SK-N-SH (cell line): Measurements from ENCODE around the gene SCARB1. TPM values are rescaled to one million over a fixed set of nuclear protein-coding genes. Genes with fewer than 3 reads are reported as not detected.

Experiments used
- CTCF ChIA-PET: fragments of 300-600, 350-600 bp; formaldehyde crosslinking; extraction: SDS; loops from one replicate; lab custom pipeline; 2021; lab: Yijun Ruan, JAX
- POLR2A ChIA-PET: fragments of 350-600 bp; sonication (Branson Sonifier 250); formaldehyde crosslinking; extraction: SDS; loops from one replicate; lab custom pipeline; 2020; ENCODE audit warnings: antibody characterized with exemption, inconsistent platforms; lab: Yijun Ruan, JAX
- DNase-seq: peaks from one replicate; pipeline ENCODE4 v3.0.0; 2012
- H2AFZ ChIP-seq: fragments of 200-600 bp; sonication (generic); 2 replicates; pipeline ENCODE4 v1.8.1; 2016; ENCODE audit warnings: antibody characterized with exemption, mild to moderate bottlenecking, low read depth
- H3F3A ChIP-seq: fragments of 200-600 bp; sonication (generic); replicated peaks from 2 replicates; pipeline ENCODE3; 2016; ENCODE audit warnings: antibody characterized with exemption, mild to moderate bottlenecking; ENCODE audit not compliant: insufficient read depth
- H3K27ac ChIP-seq, 2 experiments: fragments of 200-500 bp in 1 of 2; fragments of 200-600 bp in 1 of 2; sonication (Bioruptor generic) in 1 of 2; sonication (generic), shearing (Covaris generic) in 1 of 2; 2 replicates each; pipeline versions ENCODE4 v1.5.1 to v1.6.1; 2014 to 2016; ENCODE audit warnings: low read depth in 2 of 2, inconsistent platforms in 1 of 2, low read length in 1 of 2, mild to moderate bottlenecking in 1 of 2, mixed read lengths in 1 of 2
- H3K27me3 ChIP-seq: fragments of 200-600 bp; sonication (generic), shearing (Covaris generic); 2 replicates; pipeline ENCODE4 v1.6.1; 2016; ENCODE audit warnings: mixed run types; ENCODE audit not compliant: insufficient read depth
- H3K36me3 ChIP-seq, 2 experiments: fragments of 200-500 bp in 1 of 2; fragments of 200-600 bp in 1 of 2; sonication (Bioruptor generic) in 1 of 2; sonication (generic) in 1 of 2; replicated peaks in 1 of 2; 2 replicates each; pipeline versions ENCODE3 to v1.5.1; 2014 to 2016; ENCODE audit warnings: low read length in 1 of 2, mild to moderate bottlenecking in 1 of 2; ENCODE audit not compliant: insufficient read depth in 2 of 2, control insufficient read depth in 1 of 2
- H3K4me1 ChIP-seq, 2 experiments: fragments of 200-500 bp in 1 of 2; fragments of 200-600 bp in 1 of 2; sonication (Bioruptor generic) in 1 of 2; sonication (generic), shearing (Covaris generic) in 1 of 2; 2 replicates each; pipeline versions ENCODE4 v1.5.1 to v1.6.1; 2014 to 2016; ENCODE audit warnings: low read depth in 1 of 2, low read length in 1 of 2, mixed run types in 1 of 2; ENCODE audit not compliant: insufficient read depth in 2 of 2, control insufficient read depth in 1 of 2
- H3K4me2 ChIP-seq: fragments of 200-600 bp; sonication (generic), shearing (Covaris generic); 2 replicates; pipeline ENCODE4 v1.6.1; 2017; ENCODE audit warnings: mixed run types
- H3K4me3 ChIP-seq, 2 experiments: fragments of 200-500 bp in 1 of 2; fragments of 200-600 bp in 1 of 2; sonication (Bioruptor generic) in 1 of 2; sonication (generic), shearing (Covaris generic) in 1 of 2; 2 replicates each; pipeline versions ENCODE4 v1.5.1 to v1.8.1; 2014 to 2016; ENCODE audit warnings: low read depth in 2 of 2, inconsistent platforms in 1 of 2, low read length in 1 of 2, mild to moderate bottlenecking in 1 of 2, mixed read lengths in 1 of 2, moderate library complexity in 1 of 2
- H3K79me2 ChIP-seq: fragments of 200-600 bp; sonication (generic); 2 replicates; pipeline ENCODE4 v1.8.1; 2017; ENCODE audit warnings: mild to moderate bottlenecking; ENCODE audit not compliant: insufficient read depth
- H3K9ac ChIP-seq: fragments of 200-600 bp; sonication (generic); 2 replicates; pipeline ENCODE4 v1.6.1; 2017; ENCODE audit warnings: mixed run types
- H3K9me2 ChIP-seq: fragments of 200-600 bp; sonication (generic); 2 replicates; pipeline ENCODE4 v1.6.1; 2017; ENCODE audit warnings: mixed run types
- H3K9me3 ChIP-seq: fragments of 200-600 bp; sonication (generic); 2 replicates; pipeline ENCODE4 v1.6.1; 2017; ENCODE audit warnings: mixed run types, mild to moderate bottlenecking, moderate library complexity
- H4K20me1 ChIP-seq: fragments of 200-600 bp; sonication (generic); 2 replicates; pipeline ENCODE4 v1.6.1; 2017; ENCODE audit warnings: mild to moderate bottlenecking, mixed run types; ENCODE audit not compliant: insufficient read depth
- EP300 ChIP-seq, 2 experiments: IDR thresholded peaks; 2 replicates each; pipeline versions ENCODE4 v1.4.0 to v1.6.1; 2012; ENCODE audit warnings: borderline replicate concordance in 1 of 2, low read depth in 1 of 2, low read length in 1 of 2
- FOSL2 ChIP-seq: IDR thresholded peaks from 2 replicates; pipeline ENCODE4 v1.4.0; 2012; ENCODE audit warnings: low read depth, mild to moderate bottlenecking, moderate library complexity, borderline replicate concordance
- FOXM1 ChIP-seq: IDR thresholded peaks from 2 replicates; pipeline ENCODE4 v1.4.0; 2012; ENCODE audit warnings: low read depth, mild to moderate bottlenecking
- GATA2 ChIP-seq: sonication (generic); formaldehyde crosslinking; IDR thresholded peaks from 2 replicates; pipeline ENCODE4 v1.5.0; 2020; ENCODE audit warnings: mild to moderate bottlenecking, missing genetic modification reagents
- IRF3 ChIP-seq: fragments of 150-350 bp; IDR thresholded peaks from 2 replicates; pipeline ENCODE4 v1.6.1; 2016; ENCODE audit warnings: mild to moderate bottlenecking, low read depth, low read length
- MEF2A ChIP-seq: IDR thresholded peaks from 2 replicates; pipeline ENCODE4 v1.4.0; 2012; ENCODE audit warnings: low read depth, borderline replicate concordance
- POLR2AphosphoS5 ChIP-seq: IDR thresholded peaks from 2 replicates; pipeline ENCODE4 v1.6.1; 2012; ENCODE audit warnings: low read depth, low read length
- RAD21 ChIP-seq: IDR thresholded peaks from 2 replicates; pipeline ENCODE4 v1.6.1; 2012; ENCODE audit warnings: mild to moderate bottlenecking, low read length
- RCOR1 ChIP-seq: fragments of 150-350 bp; IDR thresholded peaks from 2 replicates; pipeline ENCODE4 v1.6.1; 2017; ENCODE audit warnings: antibody characterized with exemption, low read length
- RFX5 ChIP-seq: IDR thresholded peaks from 2 replicates; pipeline ENCODE4 v1.6.1; 2012; ENCODE audit warnings: mild to moderate bottlenecking, improper control_type of control experiment, low read length
- RXRA ChIP-seq: IDR thresholded peaks from 2 replicates; pipeline ENCODE4 v1.4.0; 2012; ENCODE audit warnings: low read depth, mild to moderate bottlenecking, borderline replicate concordance
- TAF1 ChIP-seq: IDR thresholded peaks from 2 replicates; pipeline ENCODE4 v1.6.1; 2012; ENCODE audit warnings: low read depth, mild to moderate bottlenecking, low read length, moderate library complexity, borderline replicate concordance
- USF1 ChIP-seq: IDR thresholded peaks from 2 replicates; pipeline ENCODE4 v1.4.0; 2012; ENCODE audit warnings: low read depth, borderline replicate concordance
- YY1 ChIP-seq: IDR thresholded peaks from 2 replicates; pipeline ENCODE4 v1.4.0; 2012; ENCODE audit warnings: low read depth, mild to moderate bottlenecking
- WGBS: methylation state at CpG from one replicate; pipeline ENCODE4 v1.1.6; 2017; ENCODE audit warnings: low lambda C conversion rate; 5-methylcytosine and 5-hydroxymethylcytosine counted together
- polyA plus RNA-seq, 3 experiments: library from polyadenylated mRNA; depleted of rRNA; stranded (reverse); fragments of >200 nt; gene quantifications; 2 replicates each; pipeline ENCODE4 v1.2.3, GENCODE V29; 2012

The SCARB1 gene
- polyA plus RNA-seq, 1 of the 3 experiments (the other 2 are of a cell fraction), result 33.0 TPM

GRCh38 chr12:124852911-124853427 lies 10.7 kb downstream of the SCARB1 start (continued):
- TF ChIP-seq TAF1 (no peak), YY1 (no peak), RXRA (no peak), IRF3 (no peak), RAD21 (no peak), RCOR1 (no peak), GATA2 (CRISPR knock-in tag) (no peak)

- H3K9me2 ChIP-seq, result no peaks in the 10 kb centered on the region
- H2AFZ ChIP-seq, result no peak overlapping the region
- H3K27me3 ChIP-seq, result no peaks in the 10 kb centered on the region
- H3K4me2 ChIP-seq, result no peak overlapping the region
- H3K79me2 ChIP-seq, result no peaks in the 10 kb centered on the region
- ChIA-PET CTCF (interaction anchor here (0.8 kb wide), 1 partner anchor 11 kb away, joined by 3 read pairs; no protein-coding TSS in a partner anchor), POLR2A (no interaction called here)
- TF ChIP-seq USF1, result no peak
- no peak for TF ChIP-seq MEF2A
- no peak for TF ChIP-seq EP300 (IDR thresholded peaks at IDR 0.05; ENCODE audit: borderline replicate concordance in 1 of 2, low read depth in 1 of 2, low read length in 1 of 2)
- no peak for TF ChIP-seq GATA2 (CRISPR knock-in tag)
- H3K9ac ChIP-seq, result no peak overlapping the region
- no peak for DNase-seq
- no peaks in the 10 kb centered on the region for H3F3A ChIP-seq
- H3K9me3 ChIP-seq, result no peaks in the 10 kb centered on the region
- no peak overlapping the region for H3K27ac ChIP-seq
- H3K4me1 ChIP-seq, result peaks cover 0 to 19% of the 10 kb centered on the region in 2 experiments; a peak in 1 of 4 replicates
- no peaks in the 10 kb centered on the region for H3K36me3 ChIP-seq
- H3K4me3 ChIP-seq, result no peak overlapping the region
- H4K20me1 ChIP-seq, result no peaks in the 10 kb centered on the region
- 87% methylated on average over 10 of the region's 13 CpGs for WGBS
These were observed 11.3 kb downstream of the SCARB1 start for GRCh38 chr12:124852329-124852831.

- 94% methylated on average over 8 of the region's 8 CpGs for WGBS
- no peaks in the 10 kb centered on the region for H3K9me3 ChIP-seq
These were observed 12.3 kb downstream of the SCARB1 start for GRCh38 chr12:124851342-124851741.

More at GRCh38 chr12:124851342-124851741, 12.3 kb downstream of the SCARB1 start:
- Histone ChIP-seq H4K20me1 (no peaks in the 10 kb centered on the region), H2AFZ (no peak overlapping the region), H3K79me2 (no peaks in the 10 kb centered on the region), H3K4me3 (no peak overlapping the region), H3K27ac (no peak overlapping the region), H3K4me1 (peaks cover 0 to 28% of the 10 kb centered on the region in 2 experiments; a peak in 1 of 4 replicates), H3F3A (no peaks in the 10 kb centered on the region), H3K27me3 (no peaks in the 10 kb centered on the region), H3K9me2 (no peaks in the 10 kb centered on the region), H3K36me3 (no peaks in the 10 kb centered on the region), H3K4me2 (no peak overlapping the region), H3K9ac (no peak overlapping the region)
- DNase-seq, result no peak
- TF ChIP-seq POLR2AphosphoS5, result no peak
- no peak for TF ChIP-seq FOSL2
- TF ChIP-seq RFX5, result no peak
- TF ChIP-seq EP300 (IDR thresholded peaks at IDR 0.05; ENCODE audit: borderline replicate concordance in 1 of 2, low read depth in 1 of 2, low read length in 1 of 2), result no peak
- no peak for TF ChIP-seq FOXM1
- POLR2A ChIA-PET, result no interaction called here
- CTCF ChIA-PET, result interaction anchor here (0.9 to 1.5 kb wide), 2 partner anchors 55 to 70 kb away, joined by 3 to 4 read pairs; no protein-coding TSS in a partner anchor
